HG02840 (cell line): ENCODE data around the gene BMAL2.

ENCODE experiments used
- ATAC-seq: cut with Tn5 transposase; IDR thresholded peaks from one replicate; pipeline ENCODE4 v1.9.1; 2021; ENCODE audit warnings: mild to moderate bottlenecking, moderate library complexity, moderate number of reproducible peaks; ENCODE audit not compliant: unreplicated experiment, low FRiP score

Gene BMAL2

GRCh38 chr12:27319409-27319808 is 13.2 kb upstream of the BMAL2 start:
- no peak for ATAC-seq

GRCh38 chr12:27319848-27320247 is 12.8 kb upstream of the BMAL2 start:
- no peak for ATAC-seq

GRCh38 chr12:27324530-27324929 is 8.1 kb upstream of the BMAL2 start:
- ATAC-seq: no peak

GRCh38 chr12:27330846-27331245 is 1.8 kb upstream of the BMAL2 start:
- no peak for ATAC-seq

- ATAC-seq: no peak
Measured at GRCh38 chr12:27331291-27331926, 1.2 kb upstream of the BMAL2 start.

GRCh38 chr12:27331927-27332324 is 710 bp upstream of the BMAL2 start:
- no peak for ATAC-seq

GRCh38 chr12:27332407-27332713 is 276 bp upstream of the BMAL2 start:
- ATAC-seq: peak; percentile 0

- peak; percentile 19 for ATAC-seq
Measured at GRCh38 chr12:27333403-27334009, 870 bp downstream of the BMAL2 start.

- no peak for ATAC-seq
Measured at GRCh38 chr12:27334042-27334720, 1.5 kb downstream of the BMAL2 start.

- ATAC-seq: no peak
Measured at GRCh38 chr12:27334721-27335082, 2.1 kb downstream of the BMAL2 start.

- ATAC-seq: no peak
Measured at GRCh38 chr12:27335364-27336281, 3.0 kb downstream of the BMAL2 start.

- no peak for ATAC-seq
Measured at GRCh38 chr12:27336282-27336653, 3.6 kb downstream of the BMAL2 start.

- no peak for ATAC-seq
Measured at GRCh38 chr12:27337376-27337775, 4.7 kb downstream of the BMAL2 start.

GRCh38 chr12:27338473-27338872 is 5.8 kb downstream of the BMAL2 start:
- ATAC-seq: no peak

GRCh38 chr12:27340971-27341370 is 8.3 kb downstream of the BMAL2 start:
- no peak for ATAC-seq

- ATAC-seq: no peak
Measured at GRCh38 chr12:27342536-27342935, 9.9 kb downstream of the BMAL2 start.

GRCh38 chr12:27343255-27344000 is 10.8 kb downstream of the BMAL2 start:
- no peak for ATAC-seq

- ATAC-seq: no peak
Measured at GRCh38 chr12:27344246-27344645, 11.6 kb downstream of the BMAL2 start.

GRCh38 chr12:27344760-27345159 is 12.1 kb downstream of the BMAL2 start:
- no peak for ATAC-seq

- no peak for ATAC-seq
Measured at GRCh38 chr12:27345376-27345775, 12.7 kb downstream of the BMAL2 start.
